ENCODE data around the gene KPNA6. TPM values are rescaled to one million over a fixed set of nuclear protein-coding genes. Genes with fewer than 3 reads are reported as not detected.
"Not testable (repeated sequence)": the region's sequence is repeated elsewhere in the genome, so short reads cannot be mapped to it uniquely, and the experiment has no call there.

KPNA6 gene
- total RNA-seq, 1 experiment from 2014 or later = 79.9 TPM

DNA sequence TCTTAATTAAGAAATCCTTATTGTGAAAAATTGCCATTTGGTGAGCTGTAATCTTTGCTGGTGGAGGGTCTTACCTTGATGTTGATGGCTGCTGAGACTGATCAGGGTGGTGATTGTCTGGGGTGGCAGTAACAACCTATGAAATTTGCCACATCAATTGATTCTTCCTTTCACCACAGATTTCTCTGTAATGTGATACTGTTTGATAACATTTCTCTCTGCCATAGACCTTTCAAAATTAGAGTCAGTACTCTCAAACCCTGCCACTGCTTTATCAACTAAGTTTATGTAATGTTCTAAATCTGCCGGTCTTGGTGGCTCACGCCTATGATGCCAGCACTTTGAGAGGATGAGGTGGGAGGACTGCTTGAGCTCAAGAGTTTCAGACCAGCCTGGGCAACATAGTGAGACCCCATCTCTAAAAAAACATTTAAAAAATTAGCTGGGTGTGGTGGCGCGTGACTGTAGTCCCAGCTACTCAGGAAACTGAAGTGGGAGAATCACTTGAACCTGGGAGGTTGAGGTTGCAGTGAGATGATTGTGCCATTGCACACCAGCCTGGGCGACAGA lies 5.0 kb downstream of the KPNA6 start:
- ATAC-seq (no peak), DNase-seq (ENCODE audit: low read depth, low spot score) (no peak)
- TF ChIP-seq EGR1 (IDR thresholded peaks at IDR 0.05; ENCODE audit: low read depth) = no peak
- TF ChIP-seq FOSL1 (IDR thresholded peaks at IDR 0.05; ENCODE audit: low read depth) = no peak
- TF ChIP-seq ELF1 (IDR thresholded peaks at IDR 0.05; ENCODE audit: borderline replicate concordance, low read depth) = no peak
- Histone ChIP-seq H3K36me3 (ENCODE audit: control insufficient read depth in 1 of 2, insufficient read depth in 2 of 2, low read length in 2 of 2) (peaks cover 0 to 2% of the 10 kb centered on the region in 2 experiments; a peak in 1 of 4 replicates), H3K4me1 (ENCODE audit: control insufficient read depth in 1 of 2, insufficient read depth in 2 of 2, low read length in 2 of 2) (peaks cover 28 to 57% of the 10 kb centered on the region in 2 experiments), H4K20me1 (ENCODE audit: insufficient read depth) (no peaks in the 10 kb centered on the region; the same call in 1 of the 2 replicates), H3K9ac (ENCODE audit: low read length) (no peak overlapping the region), H3K27ac (ENCODE audit: low read depth, low read length) (no peak overlapping the region), H3K27me3 (ENCODE audit: insufficient read depth, low read length) (no peaks in the 10 kb centered on the region), H3K9me3 (ENCODE audit: control insufficient read depth in 1 of 2, insufficient read depth in 1 of 2, low read depth in 1 of 2, low read length in 2 of 2) (no peaks in the 10 kb centered on the region), H3K4me3 (replicated peaks in 1 of 2; ENCODE audit: low read depth in 1 of 2, low read length in 2 of 2) (no peak overlapping the region), H3K4me2 (ENCODE audit: low read length) (no peak overlapping the region), H2AFZ (ENCODE audit: low read depth, low read length, poor library complexity, severe bottlenecking) (no peak overlapping the region), H3K79me2 (ENCODE audit: insufficient read depth, low read length) (peaks cover 99% of the 10 kb centered on the region), H3K9me2 (ENCODE audit: insufficient read depth) (no peaks in the 10 kb centered on the region)
- POLR2A ChIA-PET = no interaction called here
- BruUV-seq (replicated peaks) = no TSS peak
- intact Hi-C loops (cut with micrococcal nuclease) = loop anchor here (5.0 kb wide), 1 partner anchor 64 kb away; the partner anchor contains the start of gene TXLNA
- RAD21 ChIA-PET (ENCODE audit: low non-redundant PET in 1 of 2, low total read pairs in 2 of 2, uncharacterized antibody in 2 of 2, unreplicated experiment in 2 of 2) = no interaction called here
- CTCF ChIA-PET = interaction anchor here (1.1 kb wide), 1 partner anchor 15 kb away, joined by 4 read pairs; no protein-coding TSS in a partner anchor

DNA sequence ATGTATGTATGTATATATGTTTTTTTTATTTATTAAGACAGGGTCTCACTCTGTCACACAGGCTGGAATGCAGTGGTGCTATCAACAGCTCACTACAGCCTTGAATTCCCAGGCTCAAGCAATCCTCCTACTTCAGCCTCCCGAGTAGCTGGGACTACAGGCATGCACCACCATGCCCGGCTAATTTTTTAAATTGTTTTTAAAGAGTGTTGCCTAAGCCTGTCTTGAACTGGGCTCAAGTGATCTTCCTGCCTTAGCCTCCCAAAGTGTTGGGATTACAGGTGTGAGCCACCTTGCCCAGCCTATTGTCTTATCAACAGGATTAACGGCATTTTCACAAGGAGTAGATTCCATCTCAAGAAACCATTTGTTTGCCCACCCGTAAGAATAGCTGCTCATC lies 5.6 kb downstream of the KPNA6 start:
- ATAC-seq; H4K20me1 ChIP-seq (ENCODE audit: insufficient read depth); H3K36me3 ChIP-seq (ENCODE audit: control insufficient read depth in 1 of 2, insufficient read depth in 2 of 2, low read length in 2 of 2); RAD21 ChIA-PET (ENCODE audit: low non-redundant PET in 1 of 2, low total read pairs in 2 of 2, uncharacterized antibody in 2 of 2, unreplicated experiment in 2 of 2); H3K9ac ChIP-seq (ENCODE audit: low read length); H3K9me3 ChIP-seq (ENCODE audit: control insufficient read depth in 1 of 2, insufficient read depth in 1 of 2, low read depth in 1 of 2, low read length in 2 of 2); H3K9me2 ChIP-seq (ENCODE audit: insufficient read depth); POLR2A ChIA-PET; H3K27ac ChIP-seq (ENCODE audit: low read depth, low read length); H3K4me3 ChIP-seq (replicated peaks in 1 of 2; ENCODE audit: low read depth in 1 of 2, low read length in 2 of 2); H2AFZ ChIP-seq (ENCODE audit: low read depth, low read length, poor library complexity, severe bottlenecking); DNase-seq (ENCODE audit: low read depth, low spot score); H3K27me3 ChIP-seq (ENCODE audit: insufficient read depth, low read length); BruUV-seq (replicated peaks); H3K4me2 ChIP-seq (ENCODE audit: low read length); CTCF ChIA-PET: not testable (repeated sequence)
- intact Hi-C loops (cut with micrococcal nuclease) = loop anchor here (5.0 kb wide), 1 partner anchor 64 kb away; the partner anchor contains the start of gene TXLNA
- H3K79me2 ChIP-seq (ENCODE audit: insufficient read depth, low read length) = peaks cover 99% of the 10 kb centered on the region
- H3K4me1 ChIP-seq (ENCODE audit: control insufficient read depth in 1 of 2, insufficient read depth in 2 of 2, low read length in 2 of 2) = peaks cover 28 to 57% of the 10 kb centered on the region in 2 experiments
